Testis (tissue), 2 donors: ENCODE results near the gene EIF3K.

Experiments
- CTCF ChIP-seq, 3 experiments: fragments of 450-650 bp in 2 of 3; fragments of 200-600 bp in 1 of 3; sonication (generic) in 1 of 3; IDR thresholded peaks; one replicate each; pipeline ENCODE4 v1.5.1; 2016 to 2019; ENCODE audit warnings: antibody characterized with exemption in 3 of 3, mild to moderate bottlenecking in 2 of 3, moderate library complexity in 1 of 3
- POLR2A ChIP-seq: fragments of 450-650 bp; IDR thresholded peaks from one replicate; pipeline ENCODE4 v1.6.1; 2017; ENCODE audit warnings: antibody characterized with exemption, mild to moderate bottlenecking, moderate library complexity

- TF ChIP-seq CTCF (IDR thresholded peaks at IDR 0.05) (no peak), POLR2A (no peak)
Observed at GRCh38 chr19:38670921-38671398, 52.0 kb downstream of the EIF3K start.
